Tibial artery (tissue), 4 donors: Measurements from ENCODE around the gene OBSCN.

Source experiments
- DNase-seq, 2 donors: peaks; one replicate each; pipeline ENCODE4 v3.0.0-alpha.2; 2019
- H3K27ac ChIP-seq, 2 donors: fragments of 200-600 bp; sonication (generic) in 1 of 2; 1 replicate in 1 of 2; 2 replicates in 1 of 2; pipeline ENCODE4 v1.5.1; 2018 to 2019; ENCODE audit warnings: mild to moderate bottlenecking in 1 of 2
- H3K27me3 ChIP-seq, 2 donors: fragments of 200-600 bp; sonication (generic) in 1 of 2; one replicate each; pipeline versions ENCODE4 v1.5.1 to v1.6.0; 2016 to 2019
- H3K36me3 ChIP-seq, 3 donors: fragments of 200-600 bp; sonication (generic) in 2 of 3; one replicate each; pipeline ENCODE4 v1.5.1; 2016 to 2019; ENCODE audit warnings: mild to moderate bottlenecking in 2 of 3
- H3K4me1 ChIP-seq, 4 donors: fragments of 200-600 bp; sonication (generic) in 2 of 4; 1 replicate in 3 of 4; 2 replicates in 1 of 4; pipeline ENCODE4 v1.5.1; 2016 to 2019
- H3K4me3 ChIP-seq, 2 donors: fragments of 200-600 bp; sonication (generic) in 1 of 2; 1 replicate in 1 of 2; 2 replicates in 1 of 2; pipeline ENCODE4 v1.5.1; 2018 to 2019; ENCODE audit warnings: mild to moderate bottlenecking in 2 of 2
- H3K9me3 ChIP-seq, 3 donors: fragments of 200-600 bp; sonication (generic) in 1 of 3; one replicate each; pipeline ENCODE4 v1.5.1; 2016 to 2019
- intact Hi-C: fragments of 100-400 bp; cut with DNase I; formaldehyde crosslinking; loops from one replicate; pipeline ENCODE4 v1.15.0; 2023; ENCODE audit warnings: low total_unique reads
- TF ChIP-seq, protein P1 (sequence below), 2 experiments: fragments of 200-600 bp in 1 of 2; fragments of 450-650 bp in 1 of 2; IDR thresholded peaks; one replicate each; pipeline ENCODE4 v1.5.1; 2017 to 2019; ENCODE audit warnings: antibody characterized with exemption in 2 of 2, mild to moderate bottlenecking in 1 of 2, moderate library complexity in 1 of 2

OBSCN gene

DNA sequence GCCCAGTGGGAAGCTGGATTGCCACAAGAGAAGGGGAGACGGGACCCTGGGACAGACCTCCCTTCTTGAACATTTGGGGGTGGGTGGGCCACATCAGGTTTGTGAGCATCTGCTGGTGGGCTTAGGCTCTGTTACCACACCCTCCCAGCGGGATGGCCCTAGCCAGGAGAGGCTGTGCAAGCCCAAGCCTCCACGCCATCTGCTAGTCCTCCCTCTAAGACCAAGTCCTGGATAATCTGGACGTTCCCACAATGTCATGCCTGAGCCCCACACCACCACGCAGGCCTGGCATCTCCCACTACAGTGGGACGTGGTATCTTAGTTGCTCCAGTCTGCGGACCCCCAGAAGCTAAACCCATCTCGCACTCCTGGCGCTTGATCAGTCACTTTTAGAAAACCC lies 46.0 kb upstream of the OBSCN start:
- DNase-seq = no peak
- Histone ChIP-seq H3K36me3 (no peaks in the 10 kb centered on the region), H3K4me3 (no peak overlapping the region), H3K27me3 (peaks cover 0 to 54% of the 10 kb centered on the region in 2 donors), H3K4me1 (peaks cover 0 to 24% (median 13%) of the 10 kb centered on the region in 4 donors), H3K27ac (no peak overlapping the region), H3K9me3 (no peaks in the 10 kb centered on the region)
- intact Hi-C loops = loop anchor here (10.0 kb wide), 2 partner anchors 57 to 427 kb away; partner anchors contain the start of genes C1orf35, JMJD4, MRPL55 and SNAP47
- TF ChIP-seq, protein P1, sequence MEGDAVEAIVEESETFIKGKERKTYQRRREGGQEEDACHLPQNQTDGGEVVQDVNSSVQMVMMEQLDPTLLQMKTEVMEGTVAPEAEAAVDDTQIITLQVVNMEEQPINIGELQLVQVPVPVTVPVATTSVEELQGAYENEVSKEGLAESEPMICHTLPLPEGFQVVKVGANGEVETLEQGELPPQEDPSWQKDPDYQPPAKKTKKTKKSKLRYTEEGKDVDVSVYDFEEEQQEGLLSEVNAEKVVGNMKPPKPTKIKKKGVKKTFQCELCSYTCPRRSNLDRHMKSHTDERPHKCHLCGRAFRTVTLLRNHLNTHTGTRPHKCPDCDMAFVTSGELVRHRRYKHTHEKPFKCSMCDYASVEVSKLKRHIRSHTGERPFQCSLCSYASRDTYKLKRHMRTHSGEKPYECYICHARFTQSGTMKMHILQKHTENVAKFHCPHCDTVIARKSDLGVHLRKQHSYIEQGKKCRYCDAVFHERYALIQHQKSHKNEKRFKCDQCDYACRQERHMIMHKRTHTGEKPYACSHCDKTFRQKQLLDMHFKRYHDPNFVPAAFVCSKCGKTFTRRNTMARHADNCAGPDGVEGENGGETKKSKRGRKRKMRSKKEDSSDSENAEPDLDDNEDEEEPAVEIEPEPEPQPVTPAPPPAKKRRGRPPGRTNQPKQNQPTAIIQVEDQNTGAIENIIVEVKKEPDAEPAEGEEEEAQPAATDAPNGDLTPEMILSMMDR (IDR thresholded peaks at IDR 0.05) = no peak

DNA sequence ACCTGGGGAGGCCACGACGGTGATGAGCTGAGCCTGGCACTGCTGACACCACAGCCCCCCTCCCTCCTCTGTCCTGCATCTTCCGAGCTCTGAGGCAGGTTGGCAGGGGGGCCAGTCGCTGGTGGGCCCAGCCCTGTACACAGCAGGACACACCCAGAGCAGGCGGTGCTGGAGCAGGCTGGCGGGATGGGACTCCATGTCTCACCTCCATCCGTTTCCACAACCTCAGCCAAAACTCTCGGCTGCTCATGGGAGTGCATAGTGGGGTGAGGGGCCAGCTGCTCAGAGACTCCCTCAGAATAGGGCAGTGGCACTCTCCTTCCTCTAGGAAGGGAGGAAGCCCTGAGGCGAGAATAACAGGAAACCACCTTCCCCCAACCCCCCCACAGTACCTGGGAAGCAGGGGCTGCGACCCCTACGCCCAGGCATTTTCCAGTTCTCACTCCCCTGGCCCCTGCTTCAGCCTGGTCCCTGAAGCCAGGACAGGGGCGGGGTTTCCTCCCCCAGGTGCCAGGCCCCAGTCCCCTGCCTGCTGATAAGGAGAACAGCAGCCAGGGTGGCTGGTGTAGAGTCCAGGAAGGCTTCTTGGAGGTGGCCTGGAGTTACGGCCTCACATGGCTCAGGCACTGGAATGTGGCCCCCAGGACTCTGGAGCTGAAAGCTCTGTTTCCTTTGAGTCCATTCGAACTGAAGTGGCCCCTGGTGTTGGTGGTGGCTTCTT lies 45.4 kb upstream of the OBSCN start:
- no peak overlapping the region for H3K27ac ChIP-seq
- H3K27me3 ChIP-seq = peaks cover 0 to 48% of the 10 kb centered on the region in 2 donors
- H3K4me1 ChIP-seq = peaks cover 0 to 25% (median 13%) of the 10 kb centered on the region in 4 donors
- TF ChIP-seq, protein P1 (IDR thresholded peaks at IDR 0.05) = no peak
- no peaks in the 10 kb centered on the region for H3K9me3 ChIP-seq
- intact Hi-C loops = loop anchor here (10.0 kb wide), 2 partner anchors 58 to 428 kb away; partner anchors contain the start of genes C1orf35, JMJD4, MRPL55 and SNAP47
- no peak overlapping the region for H3K4me3 ChIP-seq
- DNase-seq = no peak
- H3K36me3 ChIP-seq = no peaks in the 10 kb centered on the region

DNA sequence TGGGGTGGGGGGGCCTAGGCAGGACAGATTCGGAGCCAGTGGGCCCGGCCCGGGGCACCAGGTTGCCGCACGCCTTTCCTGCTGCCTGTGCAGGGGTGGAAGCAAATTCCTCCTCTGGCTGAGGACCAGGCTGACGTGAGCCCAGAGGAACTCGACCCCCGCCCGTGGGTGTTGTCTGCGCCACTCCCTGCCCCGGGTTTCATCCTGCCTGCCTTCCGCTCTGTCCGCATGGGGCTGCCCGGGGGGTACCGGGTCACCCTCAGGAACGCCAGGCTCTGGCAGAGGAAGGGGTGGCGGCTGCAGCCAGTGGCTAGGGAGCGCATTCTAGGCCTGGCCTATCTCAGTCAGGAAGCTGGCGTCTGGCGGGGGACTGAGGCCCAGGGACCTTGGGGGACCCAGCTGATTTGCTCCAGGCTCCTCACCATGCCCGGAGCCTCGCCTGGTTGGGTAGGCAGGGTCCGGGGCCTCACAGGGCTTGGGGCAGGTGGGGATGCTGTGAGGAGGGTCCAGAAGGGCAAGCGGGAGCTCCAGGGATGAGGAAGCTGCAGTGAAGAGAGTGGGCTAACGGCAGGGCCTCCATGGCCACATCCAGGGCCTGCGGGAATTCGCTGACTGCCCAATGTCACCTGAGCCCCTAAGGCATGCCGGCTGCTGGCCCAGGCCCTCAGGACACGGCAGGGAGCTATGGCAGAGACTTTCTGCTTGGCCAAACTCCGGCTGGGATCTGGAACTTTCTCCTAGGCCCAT lies 44.7 kb upstream of the OBSCN start:
- peaks cover 0 to 42% of the 10 kb centered on the region in 2 donors for H3K27me3 ChIP-seq
- H3K36me3 ChIP-seq = no peaks in the 10 kb centered on the region
- H3K27ac ChIP-seq = no peak overlapping the region
- H3K4me1 ChIP-seq = peaks cover 0 to 23% (median 12%) of the 10 kb centered on the region in 4 donors
- H3K4me3 ChIP-seq = no peak overlapping the region
- TF ChIP-seq, protein P1 (IDR thresholded peaks at IDR 0.05) = no peak
- intact Hi-C loops = loop anchor here (10.0 kb wide), 2 partner anchors 58 to 428 kb away; partner anchors contain the start of genes C1orf35, JMJD4, MRPL55 and SNAP47
- DNase-seq = no peak
- no peaks in the 10 kb centered on the region for H3K9me3 ChIP-seq

DNA sequence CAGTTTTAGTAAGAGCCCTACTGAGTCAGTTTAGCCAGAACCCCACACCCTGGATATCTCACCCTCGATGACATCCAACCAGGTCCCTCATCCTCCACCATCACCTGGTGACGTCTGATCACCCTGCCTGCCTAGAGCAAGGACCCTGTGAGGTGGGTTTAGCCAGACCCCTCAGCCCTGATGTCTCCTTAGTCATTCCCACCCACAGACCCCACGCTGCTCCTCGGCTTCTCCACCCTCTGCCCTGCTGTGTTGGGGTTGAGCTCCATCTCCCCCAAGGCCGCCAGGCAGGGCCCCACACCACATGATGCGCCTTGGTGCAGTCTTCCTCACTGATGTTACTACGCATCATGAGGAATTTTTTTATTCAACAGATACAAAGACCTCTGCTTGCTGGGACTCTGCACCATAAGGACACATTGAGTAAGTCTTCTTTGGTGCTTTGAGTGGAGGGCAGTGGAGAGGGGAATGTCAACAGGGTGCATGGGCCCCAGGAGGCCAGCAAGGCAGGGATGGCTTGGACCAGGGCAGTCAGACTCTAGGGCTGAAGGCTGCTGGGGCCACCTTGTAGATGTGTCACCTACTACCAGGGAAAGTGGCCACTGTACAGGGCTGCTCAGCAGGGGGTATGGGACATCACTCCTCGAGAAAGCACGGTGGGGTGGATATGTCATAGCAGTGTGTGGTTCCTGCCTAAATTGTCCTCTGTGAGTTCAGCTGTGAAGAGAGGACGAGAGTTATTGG lies 43.9 kb upstream of the OBSCN start:
- intact Hi-C loops = loop anchor here (2.0 to 10.0 kb wide), 3 partner anchors 23 to 429 kb away; partner anchors contain the start of genes C1orf35, GUK1, JMJD4 and MRPL55

More for the DNA sequence above, 43.9 kb upstream of the OBSCN start:
- TF ChIP-seq, protein P1 (IDR thresholded peaks at IDR 0.05) = no peak
- Histone ChIP-seq H3K9me3 (no peaks in the 10 kb centered on the region), H3K27me3 (peaks cover 0 to 36% of the 10 kb centered on the region in 2 donors), H3K4me1 (peaks cover 0 to 21% (median 11%) of the 10 kb centered on the region in 4 donors), H3K27ac (no peak overlapping the region), H3K36me3 (no peaks in the 10 kb centered on the region), H3K4me3 (no peak overlapping the region)
- no peak for DNase-seq
